ENCODE data around the gene FDX1.
"Not testable (repeated sequence)": the region's sequence is repeated elsewhere in the genome, so short reads cannot be mapped to it uniquely, and the experiment has no call there.

Gene FDX1

DNA sequence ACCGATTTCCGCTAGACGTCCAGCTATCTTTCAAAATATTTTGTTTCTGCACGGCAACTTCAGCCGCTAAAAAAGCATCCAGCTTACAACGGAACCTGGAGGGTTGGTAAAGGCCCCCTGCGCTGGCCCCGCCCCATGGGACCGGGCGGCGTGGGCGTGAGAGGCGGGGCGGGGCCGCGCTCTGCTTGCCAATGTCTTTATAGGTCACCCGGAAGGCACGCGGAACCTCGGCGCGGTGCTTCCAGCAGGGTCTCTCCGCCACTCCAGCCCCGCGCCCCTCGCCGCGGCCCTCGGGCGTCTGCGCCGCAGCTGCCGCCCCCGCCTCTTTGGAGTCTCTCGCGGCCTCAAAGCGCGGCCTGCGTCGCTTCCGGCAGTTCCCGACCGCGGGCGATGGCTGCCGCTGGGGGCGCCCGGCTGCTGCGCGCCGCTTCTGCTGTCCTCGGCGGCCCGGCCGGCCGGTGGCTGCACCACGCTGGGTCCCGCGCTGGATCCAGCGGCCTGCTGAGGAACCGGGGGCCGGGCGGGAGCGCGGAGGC lies at the start of gene FDX1:
Gene FDX1 (plus strand): TSS at position 218 of the 536 bp plus-strand sequence. CDS start 173 bp downstream, at position 391.
- peak; percentile 83 to 86 for DNase-seq

- DNase-seq: no peak
Measured at GRCh38 chr11:110380836-110381622, 48.7 kb upstream of the FDX1 start.

DNA sequence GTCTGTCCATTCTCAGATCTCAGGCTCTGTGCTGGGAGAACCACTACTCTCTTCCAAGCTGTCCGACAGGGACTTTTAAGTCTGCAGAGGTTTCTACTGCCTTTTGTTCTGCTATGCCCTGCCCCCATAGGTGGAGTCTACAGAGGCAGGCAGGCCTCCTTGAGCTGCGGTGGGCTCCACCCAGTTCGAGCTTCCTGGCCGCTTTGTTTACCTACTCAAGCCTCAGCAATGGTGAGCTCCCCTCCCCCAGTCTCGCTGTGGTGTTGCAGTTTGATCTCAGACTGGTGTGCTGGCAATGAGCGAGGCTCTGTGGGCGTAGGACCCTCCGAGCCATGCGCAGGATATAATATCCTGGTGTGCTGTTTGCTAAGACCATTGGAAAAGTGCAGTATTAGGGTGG lies 41.5 kb upstream of the FDX1 start:
- peak in 1 of 2 donors; percentile 11 for DNase-seq

GRCh38 chr11:110389965-110390364 lies 39.8 kb upstream of the FDX1 start:
- no peak for DNase-seq

- DNase-seq: no peak
Measured at GRCh38 chr11:110392056-110392455, 37.7 kb upstream of the FDX1 start.

DNA sequence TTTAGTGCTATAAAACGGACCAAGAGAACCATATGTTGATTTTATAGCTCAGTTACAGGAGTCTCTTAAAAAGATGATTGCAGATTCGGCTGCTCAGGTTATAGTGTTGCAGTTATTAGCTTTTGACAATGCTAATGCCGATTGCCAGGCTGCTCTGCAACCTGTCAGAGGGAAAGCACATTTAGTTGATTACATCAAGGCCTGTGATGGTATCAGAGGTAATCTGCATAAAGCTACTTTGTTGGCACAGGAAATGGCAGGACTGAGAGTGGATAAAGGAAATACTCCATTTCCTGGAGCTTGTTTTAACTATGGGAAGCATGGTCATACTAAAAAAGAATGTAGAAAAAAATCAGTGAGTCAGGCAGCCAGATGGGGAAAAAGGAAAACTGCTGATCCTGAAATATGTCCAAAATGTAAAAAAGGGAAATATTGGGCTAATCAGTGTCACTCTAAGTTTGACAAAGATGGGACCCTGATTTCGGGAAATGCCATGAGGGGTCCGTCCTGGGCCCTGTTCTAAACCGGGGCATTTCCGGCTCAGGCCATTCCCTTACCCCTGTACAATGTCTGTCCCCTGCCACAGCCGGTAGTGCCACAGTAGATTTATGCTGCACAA lies 32.0 kb upstream of the FDX1 start:
- not testable (repeated sequence) for DNase-seq

- not testable (repeated sequence) for DNase-seq
Measured at GRCh38 chr11:110403585-110403984, 26.2 kb upstream of the FDX1 start.

DNA sequence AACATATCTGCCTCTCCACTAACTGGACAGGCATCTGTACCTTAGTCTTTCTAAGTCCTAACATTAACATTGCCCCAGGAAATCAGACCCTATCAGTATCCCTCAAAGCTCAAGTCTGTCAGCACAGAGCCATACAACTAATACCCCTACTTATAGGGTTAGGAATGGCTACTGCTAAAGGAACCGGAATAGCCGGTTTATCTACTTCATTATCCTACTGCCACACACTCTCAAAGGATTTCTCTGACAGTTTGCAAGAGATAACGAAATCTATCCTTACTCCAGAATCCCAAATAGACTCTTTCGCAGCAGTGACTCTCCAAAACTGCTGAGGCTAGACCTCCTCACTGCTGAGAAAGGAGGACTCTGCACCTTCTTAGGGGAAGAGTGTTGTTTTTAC lies 24.1 kb upstream of the FDX1 start:
- not testable (repeated sequence) for DNase-seq

GRCh38 chr11:110407315-110407714 lies 22.4 kb upstream of the FDX1 start:
- DNase-seq: no peak

DNA sequence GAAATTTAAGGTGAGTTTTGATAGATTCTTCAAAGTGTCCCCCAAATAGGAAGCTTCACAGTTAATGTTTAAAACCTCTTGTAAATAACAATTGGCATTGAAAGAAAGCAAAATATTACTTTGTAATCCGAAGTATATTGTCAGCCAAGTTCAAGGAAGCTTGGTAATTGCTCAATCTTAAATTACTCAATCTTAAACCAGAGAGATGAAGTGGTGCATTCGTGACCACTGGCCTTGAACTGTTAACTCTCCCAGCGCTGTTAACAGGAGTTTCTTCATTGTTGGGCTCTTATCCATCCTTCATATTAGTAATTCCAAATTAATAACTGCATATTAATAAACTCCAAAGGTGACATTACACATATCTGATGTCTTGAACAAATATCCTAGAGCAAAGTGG lies 20.6 kb upstream of the FDX1 start:
- DNase-seq: no peak

- DNase-seq: no peak
Measured at GRCh38 chr11:110410651-110411050, 19.1 kb upstream of the FDX1 start.

GRCh38 chr11:110415081-110415480 lies 14.7 kb upstream of the FDX1 start:
- no peak for DNase-seq

DNA sequence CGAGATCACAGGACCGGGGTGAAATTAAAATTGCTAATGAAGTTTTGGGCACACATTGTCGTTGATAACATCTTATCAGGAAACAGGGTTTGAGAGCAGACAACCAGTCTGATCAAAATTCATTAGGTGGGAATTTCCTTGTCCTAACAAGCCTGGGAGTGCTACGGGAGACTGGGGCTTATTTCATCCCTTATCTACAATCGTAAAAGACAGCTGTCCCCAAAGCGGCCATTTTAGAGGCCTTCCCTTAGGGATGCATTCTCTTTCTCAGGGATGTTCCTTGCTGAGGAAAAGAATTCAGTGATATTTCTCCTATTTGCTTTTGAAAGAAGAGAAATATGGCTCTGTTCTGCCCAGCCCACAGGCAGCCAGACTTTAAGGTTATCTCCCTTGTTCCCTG lies 8.1 kb upstream of the FDX1 start:
- not testable (repeated sequence) for DNase-seq

DNA sequence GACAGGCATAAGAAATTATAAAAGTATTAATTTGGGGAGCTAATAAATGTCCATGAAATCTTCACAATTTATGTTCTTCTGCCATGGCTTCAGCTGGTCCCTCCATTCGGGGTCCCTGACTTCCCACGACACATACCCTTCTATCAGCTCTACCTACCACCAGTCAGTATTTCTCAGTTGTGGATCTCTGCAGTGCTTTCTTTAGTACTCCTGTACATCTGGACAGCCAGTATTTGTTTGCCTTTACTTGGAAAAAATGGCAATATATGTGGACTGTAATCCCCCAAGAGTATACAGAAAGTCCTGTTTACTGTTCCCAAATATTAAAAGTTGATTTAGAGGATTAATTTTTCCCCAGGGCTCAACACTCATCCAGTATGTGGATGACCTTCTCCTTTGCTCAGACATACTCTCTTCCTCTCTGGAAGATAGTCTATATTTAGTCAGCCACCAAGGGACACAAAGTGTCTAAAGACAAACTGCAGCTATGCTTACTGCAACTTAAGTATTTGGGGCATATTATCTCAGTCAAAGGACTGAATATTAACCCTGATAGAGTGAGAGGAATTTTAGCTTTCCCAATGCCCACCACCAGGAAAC lies 7.3 kb upstream of the FDX1 start:
- DNase-seq: no peak

GRCh38 chr11:110424775-110425444 lies 4.8 kb upstream of the FDX1 start:
- no peak for DNase-seq

DNA sequence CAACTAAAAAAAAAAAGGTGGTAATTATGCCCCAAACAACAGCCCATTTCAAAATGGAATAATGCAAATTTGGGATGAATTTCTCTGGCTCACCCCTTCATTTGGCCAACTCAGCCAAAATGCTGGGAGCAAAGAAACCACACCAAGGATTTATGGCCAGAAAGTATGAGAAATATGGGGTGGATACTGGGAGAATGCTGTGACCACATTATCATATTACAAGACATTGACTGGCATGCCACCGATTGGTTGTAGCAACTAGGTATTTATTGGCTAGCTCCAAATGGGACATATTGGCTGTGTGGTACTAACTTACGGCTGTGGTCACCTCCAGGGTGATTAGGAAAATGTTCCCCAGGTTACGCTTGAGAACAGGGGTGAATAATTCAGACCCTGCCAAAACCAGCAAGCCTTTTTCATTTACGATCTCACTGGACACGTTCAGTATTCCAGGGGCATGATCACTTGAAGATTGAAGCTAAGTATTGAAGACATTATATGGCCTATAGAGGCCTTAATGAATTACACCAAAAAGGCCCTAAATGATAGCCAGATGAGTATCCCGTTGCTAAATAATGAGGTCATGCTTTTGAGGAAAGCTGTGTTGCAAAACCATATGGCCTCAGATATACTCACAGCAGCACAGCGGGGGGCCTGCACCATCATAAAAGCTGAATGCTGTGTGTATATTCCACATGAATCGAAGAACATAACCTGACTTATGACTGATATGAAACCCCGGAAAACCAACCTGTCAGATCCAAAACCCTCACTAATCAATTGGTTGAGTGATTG lies 3.8 kb upstream of the FDX1 start:
- DNase-seq: no peak

DNA sequence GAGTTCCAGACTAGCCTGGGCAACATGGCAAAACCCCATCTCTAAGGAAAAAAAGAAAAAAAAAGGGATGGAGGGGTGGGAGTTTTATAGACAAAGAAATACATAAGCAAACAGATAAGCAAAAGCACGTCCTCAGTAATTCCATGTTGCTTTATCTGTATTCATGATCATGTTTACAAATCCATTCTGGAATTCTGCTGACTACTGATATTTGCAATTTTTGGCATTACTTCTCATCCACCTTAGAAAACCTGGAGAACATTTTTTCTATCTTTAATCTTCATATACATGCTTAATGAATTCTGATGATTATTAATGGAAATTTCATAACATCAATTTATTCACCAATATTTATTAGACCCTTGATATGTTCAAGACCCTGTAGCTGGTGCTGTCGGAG lies 1.7 kb upstream of the FDX1 start:
- DNase-seq: no peak

GRCh38 chr11:110428956-110429730 lies 605 bp upstream of the FDX1 start:
- no peak for DNase-seq

GRCh38 chr11:110430267-110431050 lies 711 bp downstream of the FDX1 start:
- DNase-seq: peak in 1 of 2 donors; percentile 5

DNA sequence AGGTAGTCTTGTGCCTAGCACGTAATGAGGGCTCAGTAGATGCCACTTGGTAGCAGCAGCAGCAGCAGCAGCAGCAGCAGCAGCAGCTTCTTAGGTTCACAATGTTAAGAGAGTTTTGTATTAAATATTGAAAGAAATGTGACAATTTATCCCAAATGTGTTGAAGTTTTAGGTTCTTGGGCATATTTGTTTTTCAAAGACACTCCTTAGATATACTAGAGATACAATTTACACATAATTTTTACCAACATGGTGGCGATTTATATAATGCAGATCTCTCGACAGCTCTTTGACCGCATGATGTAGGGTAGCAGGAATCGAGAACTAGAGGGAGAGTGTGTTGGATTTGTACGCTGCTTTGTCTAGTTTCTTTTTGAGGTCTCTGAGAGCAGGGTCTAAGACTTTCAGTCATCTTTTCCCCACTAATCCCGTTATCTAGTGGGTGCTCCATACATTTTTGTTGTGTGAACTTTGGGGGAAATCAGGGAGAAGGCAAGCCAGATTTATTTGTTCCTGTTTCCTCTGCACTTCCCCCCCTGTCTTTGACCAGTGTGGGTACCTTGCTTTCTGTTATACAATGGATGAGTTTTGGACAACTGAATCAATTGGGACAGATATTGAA lies 1.4 kb downstream of the FDX1 start:
- peak in 1 of 2 donors; percentile 34 for DNase-seq

All from CD4-positive, alpha-beta T cell treated with Interleukin-1 beta for 1 hour (primary cell).